NCI-H446 treated with DMSO at 0.1 percent for 48 hours (cell line): Measurements from ENCODE around the gene PDZRN3.

Experiments used
- DNase-seq: peaks from one replicate; lab custom pipeline; 2025; lab: John Stamatoyannopoulos, UW

PDZRN3 gene

DNA sequence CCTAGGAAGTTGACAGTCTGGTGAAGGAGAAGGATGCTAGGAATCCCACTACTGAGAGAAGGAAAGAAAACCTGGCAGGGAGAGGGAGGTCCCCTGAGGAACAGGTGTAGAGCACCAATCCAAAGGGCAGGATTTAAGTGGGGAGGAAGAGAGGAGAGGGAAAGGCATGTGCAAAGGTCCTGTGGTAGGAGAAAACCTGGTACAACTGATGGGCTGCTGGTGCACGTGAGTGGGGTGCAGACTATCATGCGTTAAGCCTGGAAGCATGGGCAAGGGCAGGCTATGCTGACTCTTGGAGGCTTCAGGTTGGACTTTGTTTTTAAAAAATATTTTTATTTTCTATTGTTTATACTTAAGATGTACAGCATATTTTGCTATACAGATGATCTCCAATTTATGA, 209.6 kb downstream of the PDZRN3 start:
- no peak for DNase-seq

DNA sequence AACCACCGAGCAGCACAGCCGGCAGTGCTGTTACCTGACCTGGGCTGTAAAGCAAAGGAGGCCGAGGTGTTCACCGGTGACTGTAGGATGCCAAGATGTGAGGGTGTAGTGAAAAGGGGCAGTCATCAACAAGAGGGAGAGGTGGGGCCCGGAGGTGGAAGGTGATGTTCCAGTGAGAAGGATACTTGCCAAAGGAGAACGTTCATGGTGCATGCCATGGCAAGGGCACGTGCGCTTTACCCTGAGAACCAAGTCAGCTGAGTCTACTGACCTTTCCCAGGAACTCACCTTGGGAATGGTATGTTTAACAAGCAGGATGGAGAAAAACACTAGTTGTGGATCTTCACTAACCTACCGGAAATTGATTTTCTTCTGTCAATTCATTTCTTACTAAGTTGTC, 211.1 kb downstream of the PDZRN3 start:
- DNase-seq = no peak

DNA sequence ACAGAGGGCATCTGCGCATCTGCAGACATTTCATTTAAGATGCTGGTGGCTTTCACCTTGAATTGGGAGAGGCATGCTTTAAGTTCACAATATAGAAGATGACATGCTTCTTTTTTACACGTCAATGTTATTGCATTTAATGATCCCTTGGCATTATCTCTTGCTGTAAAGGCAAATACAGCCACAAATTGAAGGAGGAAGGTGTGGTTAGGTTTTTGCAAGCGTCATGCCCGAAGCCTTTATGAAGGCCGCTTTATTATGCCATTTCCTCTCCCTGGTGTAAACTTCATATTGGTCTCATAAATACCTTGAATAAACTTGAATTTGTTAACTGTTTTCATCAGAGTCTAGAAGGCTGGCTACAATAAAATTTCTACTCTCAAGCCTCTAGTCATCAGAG, 212.7 kb downstream of the PDZRN3 start:
- no peak for DNase-seq

DNA sequence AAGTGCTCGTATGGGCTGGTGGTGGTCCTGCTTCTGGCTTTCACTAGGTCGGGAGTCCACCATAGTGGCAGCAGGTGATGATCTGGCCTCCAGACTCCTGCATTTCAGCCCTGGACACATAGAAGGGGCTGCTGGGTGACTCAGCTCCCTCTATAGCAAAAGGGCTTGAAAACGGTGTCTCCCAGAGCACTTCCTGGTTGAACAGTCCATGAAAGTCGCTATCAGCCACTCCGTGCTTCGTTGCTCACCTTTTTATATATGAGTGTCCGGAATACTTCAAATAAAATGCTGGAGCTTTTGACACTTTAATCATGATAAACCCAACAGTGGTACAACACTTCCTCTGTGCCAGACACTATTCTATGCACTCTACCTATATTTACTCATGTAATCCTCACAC, 213.2 kb downstream of the PDZRN3 start:
- DNase-seq = no peak

DNA sequence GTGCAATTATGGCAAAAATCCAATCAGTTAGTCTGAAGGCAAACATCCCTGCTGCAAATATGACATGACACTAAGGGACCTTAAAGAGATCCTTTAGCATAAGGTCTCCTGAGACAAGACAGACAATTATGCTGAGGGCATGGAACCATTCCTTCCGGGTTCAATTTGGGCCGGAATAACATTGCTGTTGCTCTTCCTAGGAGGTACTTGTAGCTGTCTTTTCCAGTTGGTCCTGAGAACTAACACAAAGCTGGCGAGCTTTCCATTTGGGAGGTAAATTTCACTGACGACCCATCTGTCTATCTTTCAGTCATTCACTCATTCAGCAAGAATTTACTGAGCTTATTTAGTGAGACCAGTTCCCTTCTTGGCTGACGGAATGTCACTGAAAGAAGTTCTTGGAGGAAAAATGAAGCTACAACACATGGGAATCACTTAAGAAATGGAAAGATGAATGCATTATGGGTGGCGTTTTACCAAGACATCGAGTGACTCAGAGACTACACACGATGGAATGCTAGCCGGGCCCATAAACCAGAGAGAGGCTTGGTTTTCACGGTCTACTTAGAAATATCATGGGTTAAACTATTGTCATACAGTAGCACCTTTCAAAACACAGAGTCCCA, 215.5 kb downstream of the PDZRN3 start:
- no peak for DNase-seq

DNA sequence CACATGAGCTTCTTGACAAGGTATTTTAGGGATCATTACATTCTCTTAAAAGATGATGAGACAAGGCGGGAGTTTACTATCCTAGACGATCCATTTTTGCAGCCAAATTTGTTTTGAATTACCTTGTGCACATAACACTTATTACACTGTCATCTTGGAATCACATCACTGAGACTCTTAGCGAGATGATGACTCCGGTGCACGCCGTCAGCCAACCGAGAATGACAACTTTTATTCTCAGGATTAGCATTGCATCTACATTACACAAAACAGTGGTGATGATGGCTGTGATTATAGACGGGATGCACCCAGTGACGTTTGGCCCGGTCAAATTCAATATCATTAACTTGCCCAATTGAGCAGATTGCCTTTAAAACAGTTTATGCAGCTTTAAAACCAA, 216.1 kb downstream of the PDZRN3 start:
- DNase-seq = no peak

DNA sequence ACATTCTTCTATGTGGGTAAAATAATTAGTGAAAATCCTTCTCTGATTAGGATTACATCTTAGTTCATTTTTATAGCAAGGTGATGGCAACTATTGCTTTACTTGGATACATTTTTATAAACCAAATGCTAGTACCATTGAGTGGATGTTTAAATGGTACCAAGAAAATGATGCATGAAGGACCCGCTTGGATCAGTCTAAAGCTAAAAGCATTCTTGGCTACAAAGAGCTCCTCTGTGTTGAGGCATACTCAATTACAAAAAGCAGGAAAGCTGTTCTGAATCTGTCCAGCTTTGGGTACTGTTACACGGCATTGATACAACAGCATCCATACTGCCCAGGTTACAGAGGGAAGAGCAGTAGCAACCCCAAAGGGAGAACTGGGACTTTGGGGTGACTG, 217.2 kb downstream of the PDZRN3 start:
- no peak for DNase-seq

DNA sequence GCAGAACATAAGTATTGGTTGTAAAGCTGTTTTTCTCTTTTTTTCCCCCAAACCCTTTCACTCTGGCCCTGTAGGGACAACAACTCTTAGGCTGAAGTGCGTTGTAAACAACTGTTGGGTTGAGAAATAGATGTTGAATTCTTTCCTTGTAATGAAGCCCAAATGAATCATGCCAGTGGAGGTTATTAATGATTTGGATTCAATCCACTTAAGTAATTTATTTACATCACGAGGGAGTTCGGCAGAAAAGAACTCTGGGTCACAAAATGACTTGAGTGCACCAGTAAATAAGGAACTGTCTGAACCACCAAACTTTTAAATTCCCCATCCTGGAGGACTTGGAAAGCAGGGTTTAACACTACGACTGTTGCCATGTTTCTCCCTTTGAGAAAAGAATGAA, 218.9 kb downstream of the PDZRN3 start:
- DNase-seq = no peak

DNA sequence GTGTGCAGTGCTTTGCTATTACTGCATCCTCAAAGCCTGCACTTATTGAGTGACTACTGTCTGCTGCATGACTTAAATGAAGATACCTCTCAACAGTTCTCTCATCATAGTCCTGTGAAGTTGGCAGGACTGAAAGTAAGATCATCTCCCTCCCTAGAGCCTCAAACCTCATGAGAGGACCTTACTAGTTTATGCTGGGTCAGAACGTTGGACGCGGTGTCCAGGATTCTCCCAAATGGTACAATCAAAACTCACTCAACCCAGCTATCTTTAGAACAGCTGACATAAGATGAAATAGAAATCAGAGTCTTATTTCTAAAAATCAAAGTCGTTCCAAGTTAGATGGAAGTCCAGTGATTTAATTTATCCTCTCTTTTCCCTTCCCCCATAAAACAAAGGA, 219.7 kb downstream of the PDZRN3 start:
- no peak for DNase-seq

DNA sequence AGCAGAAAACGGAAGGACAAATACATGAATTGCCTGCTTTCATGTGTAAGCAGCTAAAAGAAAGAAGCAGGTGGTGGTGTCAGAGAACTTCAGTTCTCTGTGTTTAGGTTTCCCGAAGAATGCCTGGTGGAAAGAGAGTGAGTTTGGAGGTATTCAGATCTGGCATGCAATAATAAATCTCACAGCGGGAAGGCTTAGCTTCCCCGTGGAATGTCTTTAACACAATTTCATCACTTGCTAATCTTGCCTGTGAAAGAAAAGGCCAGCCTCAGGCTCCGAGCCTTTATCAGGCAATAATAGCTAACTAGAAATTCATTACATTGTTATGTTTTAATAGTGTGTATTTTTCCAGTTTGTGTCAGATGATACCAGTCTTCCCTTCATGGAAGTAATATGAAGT, 220.3 kb downstream of the PDZRN3 start:
- DNase-seq = no peak

DNA sequence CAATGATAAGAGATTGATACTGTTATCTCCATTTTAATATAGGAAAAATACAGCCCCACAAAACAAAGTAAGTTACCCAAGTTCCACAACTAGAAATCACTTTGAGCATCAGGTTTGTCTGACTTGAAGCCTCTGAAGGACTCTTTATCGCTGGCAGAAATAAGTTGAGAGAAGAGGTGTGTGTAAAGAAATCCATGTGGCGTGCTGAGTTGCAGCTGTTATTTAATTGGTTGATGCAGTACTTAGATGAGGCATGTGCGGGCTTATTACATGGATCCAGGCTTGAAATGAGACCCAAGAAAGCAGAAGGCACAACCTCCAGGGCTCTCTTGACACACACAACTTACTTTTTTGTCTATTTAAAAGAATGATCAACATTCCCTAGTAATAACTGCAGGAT, 221.3 kb downstream of the PDZRN3 start:
- no peak for DNase-seq

DNA sequence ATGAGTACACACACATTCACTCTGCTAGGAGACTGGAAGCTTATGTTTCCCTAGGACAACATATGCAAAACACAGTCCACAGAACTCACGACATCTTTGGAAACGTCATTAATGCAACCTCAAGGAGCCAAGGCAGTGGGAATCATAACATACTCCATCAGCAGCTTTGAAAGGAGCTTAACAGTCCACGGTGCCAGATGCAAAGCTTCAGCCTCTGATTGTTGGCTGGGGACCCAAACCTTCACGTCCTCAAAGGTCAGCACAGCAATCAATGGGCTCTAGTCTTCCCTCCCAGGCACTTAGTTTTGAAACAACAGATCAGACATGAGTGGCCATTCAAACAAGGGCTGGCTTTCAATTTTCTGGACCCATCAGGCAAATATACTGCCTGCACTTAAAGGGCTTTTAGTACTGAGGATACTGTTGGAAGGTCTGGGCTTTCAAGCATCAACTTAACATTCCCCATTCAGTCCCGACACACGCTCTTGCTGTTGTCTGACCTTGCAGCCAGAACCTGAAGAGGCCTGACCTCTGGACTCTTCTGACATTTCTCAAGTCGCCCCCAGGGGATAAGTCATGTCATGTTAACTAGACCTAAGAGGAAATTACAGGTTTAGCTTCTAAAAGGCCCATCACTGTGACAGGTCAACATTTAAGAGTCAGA, 223.0 kb downstream of the PDZRN3 start:
- no peak for DNase-seq

DNA sequence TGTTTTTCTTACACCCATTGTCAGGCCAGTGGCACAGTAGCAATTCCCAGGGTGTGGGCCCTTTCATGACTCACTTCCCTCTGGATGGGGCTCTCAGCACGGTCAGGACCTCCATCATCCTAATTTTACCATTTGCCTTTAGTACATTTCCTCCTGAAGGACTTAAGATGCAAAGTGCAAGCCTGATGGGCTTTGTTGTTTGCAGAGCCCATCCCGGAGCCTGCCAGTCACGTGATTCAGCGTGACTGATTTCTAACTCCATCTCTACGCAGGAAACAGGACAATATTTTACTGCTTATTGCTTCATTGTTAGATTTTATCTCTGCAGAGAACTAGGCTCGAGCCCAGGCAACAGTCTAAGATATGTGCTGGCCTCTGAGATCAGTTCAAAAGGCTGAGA, 223.7 kb downstream of the PDZRN3 start:
- no peak for DNase-seq

DNA sequence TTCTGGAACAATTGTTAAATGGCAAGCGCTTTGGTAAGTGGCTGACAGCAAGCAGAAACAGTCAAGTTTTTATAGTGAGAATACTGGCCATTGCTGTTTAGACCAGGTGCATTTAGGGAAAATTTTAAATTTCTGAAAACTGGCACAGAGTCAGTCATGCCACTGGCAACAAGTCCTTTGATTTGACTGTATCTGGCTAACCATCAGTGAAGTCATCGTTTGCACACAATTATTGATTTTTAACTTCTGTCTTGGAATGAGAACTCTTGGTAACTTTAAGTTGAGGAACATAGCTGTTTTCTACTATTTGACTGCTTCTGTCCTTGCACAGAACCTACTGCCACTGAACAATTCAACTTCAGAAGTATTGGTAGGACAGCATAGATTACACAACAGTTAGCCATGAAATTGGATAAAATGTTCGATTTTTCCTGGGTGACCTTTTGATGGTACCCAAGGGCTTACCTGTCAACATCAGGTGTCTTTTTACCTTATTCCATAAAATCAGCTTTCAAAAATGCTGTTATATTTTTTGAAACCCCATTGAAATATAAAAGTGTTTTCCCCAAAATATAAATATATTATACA, 225.0 kb downstream of the PDZRN3 start:
- no peak for DNase-seq

DNA sequence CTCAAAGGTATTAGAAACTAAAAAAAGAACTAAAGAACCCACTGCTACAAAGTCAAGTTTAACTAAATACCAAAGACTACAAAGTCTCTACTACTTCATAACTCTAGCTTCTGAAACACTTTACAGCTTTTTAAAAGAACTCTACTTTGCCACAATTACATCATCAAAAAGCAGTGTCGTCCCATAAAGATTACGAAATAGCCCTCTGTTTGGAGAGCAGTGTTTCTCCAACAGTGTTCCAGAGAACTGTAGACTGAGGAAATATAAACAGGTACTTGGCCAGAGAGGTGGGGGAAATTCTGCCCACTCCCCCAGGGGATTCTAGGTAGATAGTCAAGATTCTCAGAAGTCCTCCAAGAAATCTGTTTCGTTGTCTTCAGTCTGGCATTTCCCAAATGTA, 225.6 kb downstream of the PDZRN3 start:
- DNase-seq = no peak

DNA sequence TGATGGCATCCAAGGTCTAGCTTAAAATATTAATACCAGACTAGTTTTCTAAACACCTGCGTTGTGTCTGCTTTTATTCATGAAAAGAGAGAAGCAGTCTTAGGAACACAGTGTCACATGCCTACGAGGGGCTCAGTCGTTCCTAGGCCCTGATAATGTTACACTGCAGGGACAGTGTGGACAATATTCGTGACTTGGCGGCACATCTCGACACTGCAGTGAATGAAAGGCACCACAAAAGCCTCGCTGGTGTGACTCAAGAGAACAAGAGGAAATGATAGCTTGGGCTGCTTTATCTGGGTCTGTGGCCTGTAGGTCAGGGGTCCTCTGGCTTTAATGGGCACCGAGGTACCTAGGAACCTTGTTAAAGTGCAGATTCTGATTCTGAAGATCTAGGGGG, 226.7 kb downstream of the PDZRN3 start:
- DNase-seq = no peak

DNA sequence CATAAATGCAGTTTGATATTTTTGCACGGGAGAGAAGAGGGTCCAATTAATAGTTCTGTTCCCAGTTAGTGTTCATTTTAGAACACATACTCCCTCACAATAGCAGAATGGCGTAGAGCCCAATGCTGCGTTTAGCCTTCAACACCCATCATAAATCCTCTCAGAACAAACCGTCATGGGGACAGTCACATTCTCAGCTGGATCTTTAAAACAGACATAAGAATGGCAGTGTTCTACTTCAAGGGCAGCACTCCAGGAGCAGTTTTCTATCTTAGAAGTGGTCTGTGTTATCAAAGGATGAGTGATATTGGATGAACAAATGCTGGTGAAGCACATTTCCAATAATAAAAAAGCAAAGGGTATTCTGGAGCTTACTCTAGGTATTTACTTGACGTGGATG, 230.5 kb downstream of the PDZRN3 start:
- DNase-seq = no peak

DNA sequence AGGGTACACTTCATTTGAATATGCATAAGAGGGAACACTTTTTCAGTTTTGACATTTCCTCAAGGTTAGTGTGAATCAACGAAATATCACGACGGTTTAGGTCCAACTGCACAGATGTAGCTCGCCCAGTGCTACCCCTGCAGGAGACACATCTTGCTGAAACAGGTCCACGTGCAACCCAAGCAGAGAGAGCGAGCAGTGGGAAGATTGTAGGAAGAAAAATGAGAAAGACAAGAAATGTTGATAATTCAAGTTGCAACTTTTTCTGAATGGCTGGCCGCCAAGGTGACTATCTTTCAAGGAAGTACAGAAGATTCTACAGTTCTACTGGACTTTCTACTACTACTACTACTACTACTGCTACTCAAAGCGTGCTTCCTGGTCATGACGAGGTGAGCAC, 231.7 kb downstream of the PDZRN3 start:
- no peak for DNase-seq

DNA sequence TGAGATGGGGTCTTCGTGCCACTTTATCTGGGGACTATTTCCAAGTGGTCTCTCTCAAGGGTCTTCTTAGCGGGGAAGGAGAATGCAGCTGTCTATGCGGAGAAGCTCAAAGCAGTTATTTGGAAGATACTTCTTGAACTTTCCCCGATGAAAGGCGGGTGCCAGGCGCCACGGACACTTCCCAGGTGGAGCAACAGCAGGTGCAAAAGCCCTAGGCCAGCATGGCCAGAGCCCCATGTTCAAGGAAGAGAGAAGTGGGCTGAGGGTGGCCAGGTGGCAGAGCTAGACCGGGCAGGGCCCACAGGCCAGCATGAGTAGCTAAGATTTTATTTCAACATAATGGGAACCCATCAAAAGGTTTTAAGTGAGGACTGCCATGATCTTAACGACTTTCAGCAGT, 232.8 kb downstream of the PDZRN3 start:
- DNase-seq = no peak

DNA sequence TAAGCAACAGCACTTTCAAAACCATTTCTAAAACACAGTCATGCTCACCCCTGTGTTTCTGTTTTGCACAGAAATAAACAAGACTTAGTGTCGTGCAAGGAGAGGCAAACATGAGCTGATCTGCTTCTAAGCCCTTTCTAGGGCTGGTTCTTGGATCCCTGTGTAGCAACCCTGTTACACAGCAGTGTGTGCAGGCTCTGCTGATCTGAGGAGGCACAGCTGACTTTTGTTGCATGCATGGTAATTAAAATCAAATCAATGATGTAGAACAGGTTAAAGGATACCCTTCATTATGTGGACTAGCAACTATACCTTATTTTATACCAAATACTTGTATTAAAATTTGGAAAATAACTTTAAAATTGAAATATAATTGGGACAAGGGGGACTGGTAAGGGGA, 234.8 kb downstream of the PDZRN3 start:
- DNase-seq = no peak

DNA sequence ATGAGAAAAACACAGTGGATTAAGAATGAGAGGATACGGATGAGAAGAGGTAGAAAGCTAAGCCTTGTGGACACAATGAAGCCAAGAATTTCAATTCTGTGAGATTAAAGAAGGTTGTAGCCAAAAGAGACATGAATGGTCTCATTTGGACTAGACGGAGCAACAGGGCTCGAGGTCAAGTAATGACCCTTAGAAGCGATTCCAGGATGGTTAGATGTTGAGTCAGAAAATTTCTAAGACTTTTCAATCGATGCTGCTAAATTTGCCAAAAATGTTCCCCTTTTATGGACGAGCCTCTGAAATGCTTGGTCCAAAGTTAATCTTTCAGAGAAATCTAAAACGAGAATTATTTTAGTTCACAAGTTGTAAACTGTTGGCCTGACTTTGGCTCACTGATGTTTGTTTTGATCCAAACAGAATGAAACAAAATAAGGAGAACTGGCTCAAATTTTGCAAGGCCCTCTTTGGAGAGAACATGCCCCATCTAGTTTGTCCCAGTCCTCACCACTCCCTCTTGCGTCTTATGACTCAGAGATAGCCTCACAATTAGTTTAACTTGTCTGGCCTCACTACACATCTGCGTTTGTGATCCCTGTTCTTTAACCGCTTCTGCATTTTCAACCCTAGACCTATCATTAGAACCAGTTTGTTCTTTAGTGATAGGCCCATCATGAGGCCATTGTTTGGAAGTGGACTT, 235.5 kb downstream of the PDZRN3 start:
- DNase-seq = no peak

DNA sequence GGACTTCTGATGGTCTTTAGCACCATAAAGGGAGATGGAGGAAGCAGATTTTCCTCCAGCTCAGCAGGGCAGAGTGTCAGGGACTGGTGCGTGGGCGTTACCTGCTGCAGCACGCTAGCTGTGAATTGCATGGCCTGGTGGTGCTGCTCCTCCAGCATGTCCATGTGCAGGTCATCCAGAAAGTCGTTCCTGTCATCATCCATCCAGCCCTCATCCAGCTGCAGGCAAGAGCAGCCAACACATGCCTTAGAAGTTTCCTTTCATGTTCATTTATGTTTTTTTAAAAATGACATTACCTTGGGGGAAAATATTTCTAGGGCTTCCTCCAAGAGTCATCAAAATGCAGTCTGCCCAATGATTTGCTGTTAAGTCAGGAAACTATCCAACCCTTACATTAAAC, 239.2 kb downstream of the PDZRN3 start:
- no peak for DNase-seq
